ENCODE measurements around the gene FRMD5. TPM values are rescaled to one million over a fixed set of nuclear protein-coding genes. Genes with fewer than 3 reads are reported as not detected.

FRMD5 gene
- total RNA-seq, 1 experiment from 2014 or later = 3.9 TPM

DNA sequence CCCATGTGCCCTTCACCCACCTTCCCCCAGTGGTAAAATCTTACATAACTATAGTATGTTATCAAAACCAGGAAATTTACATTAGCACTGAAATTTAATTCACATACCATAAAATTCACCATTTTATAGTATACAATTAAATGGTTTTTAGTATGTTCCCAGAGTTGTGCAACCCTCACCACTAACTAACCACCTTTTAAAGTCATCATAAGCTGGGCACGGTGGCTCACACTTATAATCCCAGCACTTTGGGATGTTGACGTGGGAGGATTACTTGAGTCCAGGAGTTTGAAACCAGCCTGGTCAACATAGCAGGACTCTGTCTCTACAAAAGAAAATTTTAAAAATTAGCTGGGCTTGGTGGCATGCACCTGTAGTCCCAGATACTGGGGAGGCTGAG lies 13.7 kb downstream of the FRMD5 start:
- Histone ChIP-seq H3K27me3 (ENCODE audit: insufficient read depth, low read length) (no peaks in the 10 kb centered on the region), H3K4ac (ENCODE audit: low read depth, low read length) (no peak overlapping the region), H3K27ac (ENCODE audit: insufficient read length, low read depth, low read length) (no peak overlapping the region), H3K79me2 (ENCODE audit: insufficient read depth, low read length) (no peaks in the 10 kb centered on the region), H3K18ac (ENCODE audit: insufficient read length, low read depth, low read length) (no peak overlapping the region), H2AK5ac (ENCODE audit: insufficient read length, low read length) (no peak overlapping the region), H3K56ac (ENCODE audit: insufficient read length, low read depth, low read length) (no peak overlapping the region), H3T11ph (ENCODE audit: low read length) (no peak overlapping the region), H3K9ac (ENCODE audit: extremely low read depth, insufficient read length, low read length) (no peak overlapping the region), H2BK5ac (ENCODE audit: insufficient read length, low read length) (no peak overlapping the region), H2BK12ac (ENCODE audit: insufficient read length, low read depth, low read length) (no peak overlapping the region), H4K8ac (replicated peaks; ENCODE audit: insufficient read length, low read depth, low read length) (no peak overlapping the region), H4K5ac (ENCODE audit: insufficient read length, low read depth, low read length) (no peak overlapping the region), H3K9me3 (ENCODE audit: control insufficient read depth, low read depth, low read length) (no peaks in the 10 kb centered on the region), H2BK120ac (ENCODE audit: low read depth, low read length, poor library complexity, severe bottlenecking) (no peak overlapping the region), H3K4me1 (ENCODE audit: insufficient read depth, low read length) (no peaks in the 10 kb centered on the region), H3K14ac (ENCODE audit: insufficient read depth, low read length) (no peak overlapping the region), H2AFZ (ENCODE audit: low read length) (no peak overlapping the region), H3K4me2 (ENCODE audit: insufficient read depth, insufficient read length, low read length) (no peak overlapping the region), H3K23ac (ENCODE audit: insufficient read length, low read depth, low read length) (no peak overlapping the region), H2BK15ac (ENCODE audit: low read depth, low read length) (no peak overlapping the region), H2BK20ac (ENCODE audit: low read depth, low read length, poor library complexity, severe bottlenecking) (no peak overlapping the region), H3K23me2 (ENCODE audit: insufficient read length, low read depth, low read length, poor library complexity, severe bottlenecking) (no peaks in the 10 kb centered on the region), H3K79me1 (ENCODE audit: insufficient read depth, low read depth, low read length, poor library complexity, severe bottlenecking) (no peaks in the 10 kb centered on the region), H4K20me1 (ENCODE audit: control insufficient read depth, insufficient read depth, insufficient read length) (no peaks in the 10 kb centered on the region), H4K91ac (ENCODE audit: insufficient read length, low read depth, low read length) (no peak overlapping the region)
- no peak overlapping the region for H3K27ac Mint-ChIP-seq
- no peak overlapping the region for H3K4me3 Mint-ChIP-seq
- no peaks in the 10 kb centered on the region for H3K9me3 Mint-ChIP-seq
- DNase-seq = no peak
- H3K36me3 Mint-ChIP-seq (ENCODE audit: insufficient read depth in 1 of 3, low read depth in 3 of 3) = 0 out of 7 replicates have a peak, but pooled peaks cover 0 to 4% (median 0%) of the 10 kb centered on the region in 3 experiments
- H3K4me1 Mint-ChIP-seq = peaks cover 0 to under 1% of the 10 kb centered on the region in 2 experiments; a peak in 1 of 4 replicates
- no peaks in the 10 kb centered on the region for H3K27me3 Mint-ChIP-seq (ENCODE audit: low read depth)
- no peak for TF ChIP-seq CTCF (conservative IDR thresholded peaks at IDR 0.05)
- WGBS (ENCODE audit: extremely low coverage, insufficient read length, low lambda C conversion rate) = no CpG with 5 or more reads among the region's 2 CpGs
